ENCODE measurements around the gene AFDN.

DNA sequence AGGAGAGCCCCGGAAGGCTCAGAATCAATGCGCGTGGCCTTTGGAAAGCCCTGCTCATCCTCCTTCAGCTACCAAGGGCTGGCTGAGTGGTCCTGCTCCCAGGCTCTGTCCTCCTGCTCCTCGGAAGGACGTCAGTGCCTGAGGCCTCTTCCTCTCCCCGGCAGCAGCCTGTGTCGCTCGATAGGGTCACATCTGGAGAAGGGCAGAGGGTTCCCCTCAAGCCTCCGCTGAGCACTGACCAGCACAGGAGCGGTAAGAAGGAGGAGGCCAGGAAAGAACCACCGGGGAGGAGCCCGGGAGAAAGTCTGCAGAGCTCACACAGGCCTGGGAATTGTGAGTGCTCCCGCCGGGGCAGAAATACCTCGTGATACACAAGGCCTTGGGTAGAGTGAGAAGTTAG, 192.0 kb downstream of the AFDN start:
- no peak for TF ChIP-seq CTCF (IDR thresholded peaks at IDR 0.05)
- TF ChIP-seq POLR2A (IDR thresholded peaks at IDR 0.05), result no peak
- no peak for TF ChIP-seq EP300 (IDR thresholded peaks at IDR 0.05; ENCODE audit: low read depth)
- no peak for TF ChIP-seq POLR2AphosphoS5 (IDR thresholded peaks at IDR 0.05)
